OCI-LY1 (cell line): Measurements from ENCODE around the gene STEAP2.

ENCODE experiments used
- CTCF ChIP-seq: fragments of 200-600 bp; sonication (generic), shearing (Covaris generic); IDR thresholded peaks from 2 replicates; pipeline ENCODE4 v1.5.1; 2017; ENCODE audit warnings: mild to moderate bottlenecking, antibody characterized with exemption, low read length, moderate library complexity, mixed read lengths
- EZH2 ChIP-seq: fragments of 200-600 bp; sonication (generic), shearing (Covaris generic); IDR thresholded peaks from 2 replicates; pipeline ENCODE4 v1.8.0; 2017; ENCODE audit warnings: borderline replicate concordance, mixed run types, mild to moderate bottlenecking, antibody characterized with exemption, low read length, moderate library complexity, mixed read lengths

DNA sequence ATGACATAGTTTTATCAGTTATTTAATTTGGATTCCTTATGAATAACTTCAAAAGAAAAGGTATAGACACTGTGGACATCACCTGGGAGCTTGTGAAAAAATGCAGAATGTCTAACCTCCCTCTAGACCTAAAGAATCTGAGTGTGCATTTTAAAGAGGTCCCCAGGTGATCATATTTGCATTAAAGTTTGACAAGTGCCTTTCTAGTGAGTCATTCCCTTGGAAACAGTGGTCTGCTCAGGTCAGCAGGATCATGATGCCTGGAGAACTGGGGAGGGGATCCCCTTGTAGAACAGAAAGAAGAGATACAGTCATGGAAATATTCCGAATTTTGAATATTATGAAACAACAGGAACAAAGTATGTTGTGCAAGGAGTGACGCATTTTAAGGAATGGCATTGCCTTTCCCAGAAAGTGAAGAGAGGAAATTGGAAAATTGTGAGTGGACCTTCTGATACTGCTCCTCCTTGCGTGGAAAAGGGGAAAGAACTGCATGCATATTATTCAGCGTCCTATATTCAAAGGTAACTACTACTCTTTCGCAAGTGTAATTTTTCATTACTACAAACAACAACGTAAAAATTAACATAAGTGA is 4.6 kb downstream of the STEAP2 start:
- no peak for TF ChIP-seq CTCF
- no peak for TF ChIP-seq EZH2
